T-cell (primary cell): ENCODE data around the gene CDS2. TPM values are rescaled to one million over a fixed set of nuclear protein-coding genes. Genes with fewer than 3 reads are reported as not detected.

Experiments
- ATAC-seq, 4 experiments: fragments of 200-7000 bp in 3 of 4; fragments of 150-1000 bp in 1 of 4; cut with Tn5 transposase; replicated peaks in 1 of 4; 1 replicate in 3 of 4; 2 replicates in 1 of 4; pipeline ENCODE4 v1.10.0; 2021; ENCODE audit warnings: moderate library complexity in 3 of 4, mild to moderate bottlenecking in 2 of 4, moderate number of reproducible peaks in 1 of 4
- CTCF ChIA-PET, 2 donors: fragments of 300-600 bp; sonication (Branson Sonifier 250); formaldehyde crosslinking; loops; one replicate each; lab custom pipeline; 2022; ENCODE audit warnings: antibody characterized with exemption in 2 of 2; lab: Charles Lee
- POLR2A ChIA-PET, 2 donors: fragments of 300-600 bp; sonication (Branson Sonifier 250); formaldehyde crosslinking; loops; one replicate each; lab custom pipeline; 2022; ENCODE audit warnings: antibody characterized with exemption in 2 of 2; lab: Charles Lee
- DNase-seq, 35 experiments: peaks; one replicate each; pipeline versions ENCODE4 v3.0.0 to v3.0.0-alpha.2; 2013 to 2023
- H3K27ac ChIP-seq: one replicate; pipeline ENCODE4 v1.5.1; 2013; ENCODE audit warnings: low read length
- H3K27me3 ChIP-seq, 2 experiments: replicated peaks in 1 of 2; 1 replicate in 1 of 2; 2 replicates in 1 of 2; pipeline versions ENCODE4 v1.6.1 to v1.7.0; 2013; ENCODE audit warnings: low read length in 1 of 2, mixed read lengths in 1 of 2; ENCODE audit not compliant: control insufficient read depth in 2 of 2, insufficient read depth in 2 of 2; ENCODE audit errors: extremely low read depth in 1 of 2
- H3K36me3 ChIP-seq, 2 donors: 1 replicate in 1 of 2; 2 replicates in 1 of 2; pipeline versions ENCODE4 v1.6.1 to v1.7.0; 2013; ENCODE audit warnings: low read length in 1 of 2; ENCODE audit not compliant: control insufficient read depth in 2 of 2, insufficient read depth in 1 of 2; ENCODE audit errors: extremely low read depth in 1 of 2
- H3K4me1 ChIP-seq, 2 experiments: 1 replicate in 1 of 2; 2 replicates in 1 of 2; pipeline versions ENCODE4 v1.6.1 to v1.7.0; 2013; ENCODE audit warnings: low read length in 2 of 2, mixed read lengths in 1 of 2; ENCODE audit not compliant: insufficient read depth in 2 of 2, control insufficient read depth in 1 of 2; ENCODE audit errors: extremely low read depth in 1 of 2
- H3K4me3 ChIP-seq, 2 donors: 1 replicate in 1 of 2; 2 replicates in 1 of 2; pipeline versions ENCODE4 v1.5.1 to v1.7.0; 2013; ENCODE audit warnings: mild to moderate bottlenecking in 2 of 2, low read length in 1 of 2, moderate library complexity in 1 of 2; ENCODE audit not compliant: control insufficient read depth in 1 of 2; ENCODE audit errors: extremely low read depth in 1 of 2
- H3K9me3 ChIP-seq: 2 replicates; pipeline ENCODE4 v1.7.0; 2013
- H3K27ac Mint-ChIP-seq, 2 donors: one replicate each; pipeline ENCODE4 v1.8.0; 2020 to 2021; ENCODE audit warnings: mild to moderate bottlenecking in 2 of 2, mixed read lengths in 2 of 2
- H3K27me3 Mint-ChIP-seq, 2 donors: one replicate each; pipeline ENCODE4 v1.8.0; 2021 to 2022; ENCODE audit warnings: mixed read lengths in 2 of 2
- H3K36me3 Mint-ChIP-seq: one replicate; pipeline ENCODE4 v1.8.0; 2021; ENCODE audit warnings: mixed read lengths
- H3K4me1 Mint-ChIP-seq, 3 donors: one replicate each; pipeline ENCODE4 v1.8.0; 2020 to 2022; ENCODE audit warnings: mixed read lengths in 3 of 3, mild to moderate bottlenecking in 1 of 3
- H3K4me3 Mint-ChIP-seq, 3 donors: one replicate each; pipeline ENCODE4 v1.8.0; 2020 to 2022; ENCODE audit warnings: mild to moderate bottlenecking in 3 of 3, mixed read lengths in 3 of 3, moderate library complexity in 3 of 3
- H3K9me3 Mint-ChIP-seq, 3 donors: one replicate each; pipeline ENCODE4 v1.8.0; 2020 to 2022; ENCODE audit warnings: mixed read lengths in 3 of 3
- WGBS: methylation state at CpG from one replicate; pipeline ENCODE4 v1.1.5; 2013; ENCODE audit warnings: missing lambda C conversion rate; ENCODE audit not compliant: insufficient coverage; 5-methylcytosine and 5-hydroxymethylcytosine counted together
- total RNA-seq, 35 experiments: library from RNA in 6 of 35; stranded (reverse) in 6 of 35; fragments of 120-200 nt in 1 of 35; gene quantifications; one replicate each; pipeline versions ENCODE4 v1.2.1 to v1.2.4 and lab custom pipeline; 2013 to 2026

Gene CDS2
- total RNA-seq, 5 donors from 2014 or later (not counting 1 experiment from before 2014, with no cell fraction given) = 47.1 to 62.2 (median 48.9) TPM

DNA sequence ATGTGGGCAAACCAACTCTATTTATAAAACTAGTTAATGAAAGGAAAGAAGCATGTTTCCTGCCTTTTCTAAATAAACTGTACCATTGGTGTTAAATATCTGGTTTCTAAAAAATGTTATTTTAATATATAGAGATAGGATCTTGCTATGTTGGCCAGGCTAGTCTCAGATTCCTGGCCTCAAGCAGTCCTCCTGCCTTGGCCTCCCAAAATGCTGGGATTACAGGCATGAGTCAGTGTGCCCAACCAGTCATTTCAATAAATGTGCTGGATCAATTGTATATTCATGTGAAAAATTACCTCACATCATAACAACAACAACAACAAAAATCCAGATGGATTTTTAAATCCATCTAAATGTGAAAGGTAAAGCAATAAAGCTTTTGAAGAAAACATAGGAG, 80.3 kb downstream of the CDS2 start:
- Histone ChIP-seq H3K4me1 (no peaks in the 10 kb centered on the region), H3K9me3 (no peaks in the 10 kb centered on the region), H3K27me3 (no peaks in the 10 kb centered on the region), H3K4me3 (no peak overlapping the region), H3K36me3 (peaks cover 4% of the 10 kb centered on the region in 2 donors), H3K27ac (no peak overlapping the region)
- Mint-ChIP-seq H3K36me3 (peaks cover 5% of the 10 kb centered on the region), H3K4me3 (no peak overlapping the region), H3K27me3 (no peaks in the 10 kb centered on the region), H3K4me1 (peaks cover 3 to 10% (median 6%) of the 10 kb centered on the region in 3 donors), H3K9me3 (no peaks in the 10 kb centered on the region), H3K27ac (no peak overlapping the region)
- ChIA-PET CTCF (interaction anchor here in 1 of 2 donors (1.5 kb wide), 1 partner anchor 240 kb away, joined by 3 read pairs; no protein-coding TSS in a partner anchor), POLR2A (no interaction called here)
- DNase-seq = no peak
- ATAC-seq = no peak

DNA sequence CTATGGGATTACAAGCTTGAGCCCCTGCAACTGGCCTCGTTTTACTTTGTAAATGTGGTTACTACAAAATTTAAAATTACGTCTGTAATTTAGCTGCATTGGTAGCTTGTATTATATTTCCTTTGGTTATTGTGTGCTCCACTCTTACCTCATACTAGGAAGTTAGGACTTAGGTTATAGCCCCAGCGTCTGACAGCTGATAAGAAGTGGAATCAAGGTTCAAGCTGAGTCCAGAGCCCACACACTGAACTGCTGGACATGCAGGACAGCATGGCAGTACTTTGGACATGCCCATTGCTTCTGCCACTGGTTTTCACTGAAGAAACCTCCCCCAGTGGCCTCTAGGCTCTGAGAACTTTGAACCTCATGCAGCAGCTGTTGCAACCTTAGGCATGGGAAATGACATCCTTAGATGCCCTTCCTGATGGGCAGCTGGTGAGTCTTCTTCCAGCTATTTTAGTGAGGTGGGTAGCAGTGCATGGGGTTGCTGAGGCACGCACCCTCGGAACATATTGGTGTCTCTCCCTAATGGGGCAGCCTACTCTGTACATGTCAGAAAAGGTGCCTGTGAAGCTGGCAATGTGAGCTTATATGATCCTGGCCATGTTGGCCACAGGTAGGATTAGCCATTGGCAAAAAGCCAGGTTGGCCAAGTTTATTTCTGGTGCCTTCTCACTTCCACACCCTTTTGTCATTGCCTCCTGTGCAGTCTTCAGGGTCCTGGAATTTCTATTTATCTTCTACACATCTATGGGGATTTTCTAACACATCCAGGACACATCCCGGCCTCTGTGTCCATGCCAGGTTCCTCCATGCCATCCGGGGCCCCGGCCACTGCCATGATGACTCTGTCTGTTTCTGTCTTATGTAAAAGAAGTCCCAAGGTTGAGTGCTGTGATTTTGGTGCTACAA, 85.3 kb downstream of the CDS2 start:
- H3K27me3 Mint-ChIP-seq = no peaks in the 10 kb centered on the region
- no peaks in the 10 kb centered on the region for H3K4me1 Mint-ChIP-seq
- Histone ChIP-seq H3K9me3 (no peaks in the 10 kb centered on the region), H3K36me3 (peaks cover 4% of the 10 kb centered on the region in 2 donors), H3K27me3 (no peaks in the 10 kb centered on the region), H3K4me1 (no peaks in the 10 kb centered on the region), H3K4me3 (no peak overlapping the region), H3K27ac (no peak overlapping the region)
- DNase-seq (no peak), ATAC-seq (no peak)
- H3K36me3 Mint-ChIP-seq = peaks cover 12% of the 10 kb centered on the region
- H3K27ac Mint-ChIP-seq = no peak overlapping the region
- CTCF ChIA-PET = interaction anchor here (0.7 to 1.2 kb wide), 3 partner anchors 10 to 532 kb away, joined by 3 to 6 read pairs (median 3); no protein-coding TSS in a partner anchor
- H3K9me3 Mint-ChIP-seq = no peaks in the 10 kb centered on the region
- WGBS = 100% methylated on average over 4 of the region's 8 CpGs
- POLR2A ChIA-PET = no interaction called here
- no peak overlapping the region for H3K4me3 Mint-ChIP-seq

DNA sequence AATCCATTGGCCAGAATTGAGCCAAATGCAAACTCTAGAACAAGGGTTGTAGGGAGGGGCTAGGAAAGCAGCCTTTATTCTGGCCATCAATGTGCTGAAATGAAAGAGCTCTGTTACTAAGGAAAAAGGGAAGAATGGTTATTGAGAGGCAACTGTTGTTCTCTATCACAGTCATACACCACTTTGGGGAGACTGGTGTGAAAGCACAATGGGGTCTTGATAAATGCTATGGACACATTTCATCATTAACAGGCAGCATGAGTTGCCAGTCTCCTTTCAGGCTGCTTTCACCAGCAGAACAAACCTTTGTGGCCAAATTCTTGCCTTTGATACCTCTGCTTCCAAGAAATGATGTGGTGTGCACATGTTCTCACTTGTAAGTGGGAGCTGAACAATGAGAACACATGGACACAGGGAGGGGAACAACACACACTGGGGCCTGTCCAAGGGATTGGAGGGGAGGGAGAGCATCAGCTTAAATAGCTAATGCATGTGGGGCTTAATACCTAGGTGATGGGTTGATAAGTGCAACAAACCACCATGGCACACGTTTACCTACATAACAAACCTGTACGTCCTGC, 86.2 kb downstream of the CDS2 start:
- H3K4me3 ChIP-seq = no peak overlapping the region
- Mint-ChIP-seq H3K4me1 (no peaks in the 10 kb centered on the region), H3K36me3 (peaks cover 15% of the 10 kb centered on the region), H3K9me3 (no peaks in the 10 kb centered on the region), H3K27me3 (no peaks in the 10 kb centered on the region), H3K4me3 (no peak overlapping the region), H3K27ac (no peak overlapping the region)
- WGBS = no CpG with 5 or more reads among the region's 2 CpGs
- no peaks in the 10 kb centered on the region for H3K4me1 ChIP-seq
- no peak for ATAC-seq
- no peaks in the 10 kb centered on the region for H3K27me3 ChIP-seq
- ChIA-PET POLR2A (no interaction called here), CTCF (no interaction called here)
- peaks cover 4% of the 10 kb centered on the region in 2 donors for H3K36me3 ChIP-seq
- no peaks in the 10 kb centered on the region for H3K9me3 ChIP-seq
- DNase-seq = no peak
- no peak overlapping the region for H3K27ac ChIP-seq

DNA sequence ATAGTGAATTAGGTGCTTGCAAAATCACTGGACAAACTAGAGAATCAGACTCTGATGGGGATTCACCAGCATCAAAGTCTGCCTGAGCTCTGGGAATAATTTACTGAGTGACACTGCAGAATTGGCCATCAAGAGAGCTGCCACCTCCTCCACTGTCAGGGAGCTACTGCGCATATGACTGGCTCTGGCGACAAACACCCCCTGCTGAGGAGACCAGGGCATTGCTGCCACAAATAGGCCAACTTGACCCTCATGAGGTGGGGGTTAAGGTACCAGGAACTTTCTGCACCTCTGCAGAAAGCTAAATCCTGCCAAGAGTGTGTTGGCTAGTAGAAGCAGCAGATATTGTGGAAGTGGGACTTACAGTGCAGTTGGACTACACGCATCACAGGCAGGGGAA, 88.0 kb downstream of the CDS2 start:
- ChIA-PET POLR2A (no interaction called here), CTCF (interaction anchor here in 1 of 2 donors (1.4 kb wide), 1 partner anchor 9 kb away, joined by 4 read pairs; no protein-coding TSS in a partner anchor)
- H3K27me3 Mint-ChIP-seq = no peaks in the 10 kb centered on the region
- H3K9me3 Mint-ChIP-seq = no peaks in the 10 kb centered on the region
- ATAC-seq (no peak), DNase-seq (no peak)
- no peaks in the 10 kb centered on the region for H3K27me3 ChIP-seq
- H3K36me3 Mint-ChIP-seq = peaks cover 13% of the 10 kb centered on the region
- no peak overlapping the region for H3K4me3 ChIP-seq
- H3K4me1 Mint-ChIP-seq = no peaks in the 10 kb centered on the region
- peaks cover 4% of the 10 kb centered on the region in 2 donors for H3K36me3 ChIP-seq
- H3K27ac Mint-ChIP-seq = no peak overlapping the region
- no peaks in the 10 kb centered on the region for H3K9me3 ChIP-seq
- no peaks in the 10 kb centered on the region for H3K4me1 ChIP-seq
- H3K27ac ChIP-seq = no peak overlapping the region
- no peak overlapping the region for H3K4me3 Mint-ChIP-seq
- 93% methylated on average over 1 of the region's 3 CpGs for WGBS

DNA sequence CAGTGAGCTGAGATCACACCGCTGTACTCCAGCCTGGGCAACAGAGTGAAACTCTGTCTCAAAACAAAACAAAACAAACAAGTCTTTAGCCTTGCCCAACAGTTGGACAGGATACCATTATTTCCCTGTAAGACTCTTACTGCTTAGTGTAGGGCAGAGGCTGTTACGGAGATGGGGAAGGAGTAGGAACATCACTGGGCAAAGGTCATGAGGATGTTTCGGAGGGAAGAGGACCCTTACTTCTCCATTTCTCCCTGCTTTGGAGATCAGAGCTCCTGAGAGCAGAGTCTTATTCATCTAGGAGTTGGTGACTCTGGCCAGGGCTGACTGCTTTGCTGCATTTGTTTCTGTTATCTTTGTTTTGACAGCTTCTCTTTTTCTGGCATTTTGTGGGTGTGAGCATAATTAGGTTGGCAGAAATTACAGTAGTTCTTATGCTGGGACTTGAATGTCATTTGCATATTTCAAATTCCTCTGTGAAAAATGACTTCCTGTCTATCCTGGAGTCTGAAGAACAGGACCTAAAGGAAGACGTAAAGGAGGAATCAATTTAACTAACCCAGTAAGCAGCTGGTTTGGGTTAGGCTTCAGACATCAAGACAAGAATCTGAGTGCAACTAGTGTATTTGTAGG, 89.0 kb downstream of the CDS2 start:
- Mint-ChIP-seq H3K27ac (no peak overlapping the region), H3K4me3 (no peak overlapping the region), H3K9me3 (no peaks in the 10 kb centered on the region), H3K36me3 (peaks cover 13% of the 10 kb centered on the region), H3K27me3 (no peaks in the 10 kb centered on the region), H3K4me1 (no peaks in the 10 kb centered on the region)
- Histone ChIP-seq H3K27ac (no peak overlapping the region), H3K4me3 (no peak overlapping the region), H3K36me3 (peaks cover 4% of the 10 kb centered on the region in 2 donors), H3K27me3 (no peaks in the 10 kb centered on the region), H3K9me3 (no peaks in the 10 kb centered on the region), H3K4me1 (no peaks in the 10 kb centered on the region)
- WGBS = 100% methylated on average over 1 of the region's 4 CpGs
- ATAC-seq (no peak), DNase-seq (no peak)
- CTCF ChIA-PET = no interaction called here
- POLR2A ChIA-PET = no interaction called here

DNA sequence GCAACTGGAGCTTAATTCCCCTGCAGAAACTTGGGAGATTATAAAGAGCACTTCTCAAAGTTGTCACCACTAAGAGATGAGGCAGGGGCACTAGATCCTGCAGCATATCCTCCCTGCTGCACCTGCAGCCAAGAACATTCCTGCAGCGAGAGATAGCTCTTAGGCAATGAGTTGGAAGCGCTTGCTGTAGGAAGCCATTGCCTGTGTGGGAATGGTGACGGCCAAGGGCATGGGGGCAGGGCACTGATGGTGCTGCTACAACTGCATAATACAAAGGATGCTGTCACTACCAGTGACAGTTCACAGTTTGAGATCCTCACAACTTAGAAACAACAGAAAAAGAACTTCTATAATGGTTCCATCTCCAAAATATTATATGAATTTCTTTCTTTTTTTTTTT, 89.9 kb downstream of the CDS2 start:
- H3K27ac Mint-ChIP-seq = no peak overlapping the region
- Histone ChIP-seq H3K27ac (no peak overlapping the region), H3K4me1 (no peaks in the 10 kb centered on the region), H3K9me3 (no peaks in the 10 kb centered on the region), H3K4me3 (no peak overlapping the region), H3K36me3 (peaks cover 2 to 4% of the 10 kb centered on the region in 2 donors), H3K27me3 (no peaks in the 10 kb centered on the region)
- CTCF ChIA-PET = no interaction called here
- H3K4me1 Mint-ChIP-seq = no peaks in the 10 kb centered on the region
- H3K9me3 Mint-ChIP-seq = no peaks in the 10 kb centered on the region
- peaks cover 13% of the 10 kb centered on the region for H3K36me3 Mint-ChIP-seq
- no peaks in the 10 kb centered on the region for H3K27me3 Mint-ChIP-seq
- WGBS = 100% methylated on average over 1 of the region's 3 CpGs
- DNase-seq (no peak), ATAC-seq (no peak)
- POLR2A ChIA-PET = no interaction called here
- H3K4me3 Mint-ChIP-seq = no peak overlapping the region
